Stimulated activated CD4-positive, alpha-beta T cell treated with anti-CD3 and anti-CD28 coated beads, Interleukin-12 subunit alpha, Interleukin-12 subunit beta, amount 100 ng/mL, for 48 hours (primary cell): ENCODE data around the gene KRT86.

ENCODE experiments used
- DNase-seq, 3 donors: peaks; one replicate each; pipeline ENCODE4 v3.0.0-alpha.2; 2020; ENCODE audit warnings: low read depth in 2 of 3, low spot score in 1 of 3

KRT86 gene

GRCh38 chr12:52354200-52354599, 79.8 kb downstream of the KRT86 start:
- DNase-seq = no peak

GRCh38 chr12:52355176-52355575, 80.7 kb downstream of the KRT86 start:
- no peak for DNase-seq

GRCh38 chr12:52356031-52356761, 81.8 kb downstream of the KRT86 start:
- no peak for DNase-seq

GRCh38 chr12:52356762-52357580, 82.5 kb downstream of the KRT86 start:
- DNase-seq = no peak
